Articular chondrocyte of knee joint (primary cell): ENCODE data around the gene WWC2. TPM values are rescaled to one million over a fixed set of nuclear protein-coding genes. Genes with fewer than 3 reads are reported as not detected.

Experiments used
- total RNA-seq: library from RNA; depleted of rRNA; stranded (reverse); fragments of >200 nt; gene quantifications from 2 replicates; pipeline ENCODE4 v1.2.3, GENCODE V29; 2012

The WWC2 gene
- 32.3 and 34.7 TPM in 2 replicates for total RNA-seq

DNA sequence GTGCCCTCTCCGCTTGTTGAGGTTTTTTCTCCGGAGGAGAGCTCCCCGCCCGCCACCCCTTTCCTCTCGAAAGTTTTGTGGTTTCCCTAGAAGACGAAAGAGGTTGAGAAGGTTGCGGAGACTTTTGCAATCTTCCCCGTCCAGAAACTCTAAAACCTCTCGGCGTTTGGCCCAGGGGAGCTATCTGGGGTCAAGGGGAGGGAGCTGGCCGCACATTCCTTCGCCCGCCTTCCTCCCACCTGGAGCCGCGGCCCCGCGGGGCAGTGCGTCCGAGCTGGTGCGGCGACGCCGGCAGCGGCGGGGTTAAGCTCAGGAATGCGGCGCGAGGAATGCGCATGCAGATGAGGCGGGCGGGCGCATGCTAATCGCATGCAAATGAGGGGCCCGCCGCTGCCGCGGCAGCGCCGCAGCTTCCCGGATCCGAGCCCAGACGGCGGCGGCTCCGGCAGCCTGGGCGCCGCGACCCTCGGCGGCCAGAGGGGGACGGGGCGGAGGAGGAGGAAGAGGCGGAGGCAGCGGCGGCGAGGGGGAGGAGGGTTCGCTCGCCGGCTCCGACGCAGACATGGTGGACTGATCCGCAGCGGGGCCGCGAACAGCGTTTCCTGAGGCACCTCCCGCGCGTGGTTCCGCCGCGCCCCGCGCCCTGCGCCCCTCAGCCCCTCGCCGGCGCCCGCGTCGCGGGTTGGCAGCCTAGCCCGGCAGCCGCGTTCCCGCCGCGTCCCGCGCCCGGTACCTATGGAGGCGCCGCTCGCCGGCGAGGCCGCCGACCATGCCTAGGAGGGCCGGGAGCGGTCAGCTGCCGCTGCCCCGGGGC lies at the start of gene WWC2:
Gene WWC2, plus strand, starts transcription at position 535 of the 814 bp plus-strand sequence. Its CDS starts 235 bp downstream, at position 770.

DNA sequence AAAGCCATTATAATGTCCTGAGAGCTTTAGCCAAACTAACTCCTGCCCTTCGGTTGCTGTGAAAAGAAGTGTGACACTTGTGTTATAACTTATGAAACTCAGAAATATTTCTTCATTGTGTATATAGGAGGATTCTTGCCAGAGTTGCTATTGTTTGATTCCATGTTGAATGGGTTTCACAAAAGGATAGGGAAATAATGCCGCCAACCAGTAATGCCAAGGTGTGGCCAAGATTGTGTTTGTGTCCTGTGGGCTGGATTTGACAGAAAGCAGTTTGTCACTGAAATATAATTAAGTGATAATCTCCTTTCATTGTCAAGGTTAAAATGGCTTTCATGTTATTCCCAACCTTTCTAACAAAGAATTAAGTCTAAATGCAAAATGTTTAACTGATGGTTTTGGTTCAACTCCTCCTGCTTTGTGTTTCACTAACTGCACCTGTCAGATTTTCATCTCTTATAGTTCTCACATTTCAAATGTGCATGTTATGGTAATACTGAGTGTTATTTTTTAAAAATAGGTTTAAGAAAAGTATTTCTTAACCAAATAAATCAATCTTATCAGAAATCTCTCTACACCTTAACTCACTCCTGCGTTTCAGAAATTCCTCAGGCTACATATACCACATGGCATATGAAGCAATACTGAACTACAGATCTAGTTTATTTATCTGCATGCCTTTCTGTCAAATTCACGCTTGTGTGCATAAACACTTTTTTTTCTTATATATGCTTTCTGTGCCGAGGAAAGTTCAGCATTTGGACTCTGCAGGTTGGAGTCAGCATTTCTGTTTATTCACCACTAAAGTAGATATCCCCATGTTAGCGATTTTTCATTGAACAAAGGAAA lies 221.4 kb downstream of the WWC2 start, which contains the start of gene CLDN22:
Gene CLDN22, minus strand, starts transcription at position 66 of the 849 bp plus-strand sequence. Its CDS starts 58 bp downstream, at position 8.

DNA sequence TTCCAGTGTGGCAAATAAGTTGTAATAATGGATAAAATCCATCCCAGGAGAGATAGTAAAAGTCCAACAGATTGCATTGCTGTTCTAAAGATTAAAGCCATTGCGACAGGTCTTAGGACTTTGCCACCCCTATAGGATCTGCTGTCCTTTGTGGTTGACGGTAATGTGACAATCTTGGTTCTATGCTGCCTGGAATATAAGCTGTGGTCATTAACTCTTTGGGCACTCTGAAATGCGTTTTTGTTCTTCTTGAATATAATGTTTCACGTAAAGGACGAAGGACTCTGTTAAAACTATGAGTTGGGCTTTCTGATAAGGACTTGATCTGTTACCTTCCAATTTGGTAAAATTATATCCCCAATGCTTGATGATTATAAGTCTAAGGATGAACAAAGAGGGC lies 223.3 kb downstream of the WWC2 start, which contains the start of gene CLDN24:
Gene CLDN24, minus strand, starts transcription at position 101 of the 400 bp plus-strand sequence. Its CDS starts 0 bp downstream, at position 101.

Other genes with a start within 250 kb of the WWC2 start
- gene DCTD, start 181.9 kb upstream of the WWC2 start, total RNA-seq: 92.6 and 94.5 TPM in 2 replicates
- gene CLDN22, start 221.0 kb downstream of the WWC2 start, total RNA-seq: not detected in 2 replicates
- not detected in 2 replicates for gene CLDN24, start 223.2 kb downstream of the WWC2 start, total RNA-seq